Pulmonary artery endothelial cell (primary cell): Measurements from ENCODE around the gene DHTKD1. TPM values are rescaled to one million over a fixed set of nuclear protein-coding genes. Genes with fewer than 3 reads are reported as not detected.
"Not testable (repeated sequence)": the region's sequence is repeated elsewhere in the genome, so short reads cannot be mapped to it uniquely, and the experiment has no call there.

Source experiments
- DNase-seq: peaks from one replicate; pipeline ENCODE4 v3.0.0-alpha.2; 2011; ENCODE audit warnings: low read depth, low spot score
- total RNA-seq: library from RNA; depleted of rRNA; stranded (reverse); fragments of >200 nt; gene quantifications from 2 replicates; pipeline ENCODE4 v1.2.3, GENCODE V29; 2014

DHTKD1 gene
- total RNA-seq, 1 donor from 2014 or later, result 19.8 TPM

DNA sequence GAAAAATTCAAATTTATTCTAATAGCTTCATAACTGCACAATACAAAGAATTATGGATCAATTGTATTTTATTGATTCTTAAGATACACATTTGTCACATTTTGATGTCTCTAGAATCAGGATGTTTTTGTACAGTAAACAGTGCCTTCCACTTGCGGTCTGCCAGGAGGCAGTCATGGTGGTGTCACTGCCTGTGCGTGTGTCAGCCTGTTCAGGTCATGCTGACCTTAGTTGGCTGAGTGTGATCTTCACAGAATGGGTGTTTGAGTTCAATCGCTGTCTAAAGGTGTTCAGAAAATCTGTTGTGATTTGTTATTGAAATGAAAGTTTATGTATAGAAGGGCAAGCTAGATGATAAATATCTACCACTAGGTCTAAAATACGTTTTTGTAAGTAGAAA is 81.4 kb downstream of the DHTKD1 start:
- DNase-seq, result no peak

DNA sequence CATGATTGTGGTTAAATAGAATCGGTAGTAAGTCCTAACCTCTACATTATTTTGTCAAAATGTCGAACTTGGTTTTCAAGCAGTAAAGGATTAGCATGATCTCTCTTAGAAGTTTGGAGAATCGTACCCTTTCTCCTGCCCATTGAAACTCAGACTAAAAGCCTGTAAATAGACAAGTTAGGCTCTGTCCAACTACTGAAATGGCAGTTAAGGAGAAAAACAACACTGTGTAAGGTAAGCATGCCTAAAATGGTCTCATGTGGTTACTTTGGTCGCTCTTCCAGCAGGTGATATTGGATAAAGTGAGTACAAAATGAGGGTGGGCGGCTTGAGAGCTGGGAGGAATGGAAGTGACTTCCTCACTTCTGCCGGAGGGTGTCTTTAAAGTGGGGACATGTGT is 85.8 kb downstream of the DHTKD1 start:
- DNase-seq, result no peak

- no peak for DNase-seq
Observed at GRCh38 chr10:12156367-12157123, 87.8 kb downstream of the DHTKD1 start.

GRCh38 chr10:12158111-12158510 is 89.4 kb downstream of the DHTKD1 start:
- DNase-seq, result no peak

DNA sequence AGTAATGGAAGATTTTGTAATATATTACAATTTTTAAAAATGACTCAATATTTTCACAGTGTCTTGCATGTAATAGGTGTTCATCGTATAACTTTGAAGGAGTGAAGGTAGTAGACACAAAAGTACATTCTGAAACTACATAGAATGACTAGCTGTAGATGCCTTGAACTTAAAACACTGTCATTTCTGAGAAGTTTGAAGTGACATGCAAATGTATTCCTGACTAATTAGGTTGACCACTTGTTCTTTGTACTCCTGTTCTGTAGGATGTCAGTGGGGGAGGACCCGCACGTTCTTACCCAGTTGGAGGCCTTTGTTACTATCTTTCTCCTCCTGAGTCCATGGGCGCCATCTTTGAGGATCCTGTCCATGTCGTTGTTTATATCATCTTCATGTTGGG is 91.9 kb downstream of the DHTKD1 start:
- DNase-seq, result no peak

GRCh38 chr10:12162927-12163326 is 94.2 kb downstream of the DHTKD1 start:
- no peak for DNase-seq

DNA sequence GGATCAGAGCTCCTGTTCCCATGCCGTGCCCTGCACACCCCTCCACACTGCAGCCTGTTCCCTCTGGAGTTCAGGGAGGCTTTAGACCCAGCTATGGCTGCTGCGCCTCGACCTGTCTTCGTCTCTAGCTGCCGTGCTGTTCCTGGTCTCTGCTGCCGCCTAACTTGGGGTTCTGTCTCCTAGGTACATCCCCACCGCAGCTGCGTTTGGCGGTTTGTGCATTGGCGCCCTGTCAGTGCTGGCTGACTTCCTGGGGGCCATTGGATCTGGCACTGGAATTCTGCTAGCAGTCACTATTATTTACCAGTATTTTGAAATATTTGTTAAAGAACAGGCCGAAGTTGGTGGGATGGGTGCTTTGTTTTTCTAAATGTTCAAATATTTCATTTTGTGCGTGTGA is 95.3 kb downstream of the DHTKD1 start:
- no peak for DNase-seq

- DNase-seq, result no peak
Observed at GRCh38 chr10:12165036-12165435, 96.3 kb downstream of the DHTKD1 start.

DNA sequence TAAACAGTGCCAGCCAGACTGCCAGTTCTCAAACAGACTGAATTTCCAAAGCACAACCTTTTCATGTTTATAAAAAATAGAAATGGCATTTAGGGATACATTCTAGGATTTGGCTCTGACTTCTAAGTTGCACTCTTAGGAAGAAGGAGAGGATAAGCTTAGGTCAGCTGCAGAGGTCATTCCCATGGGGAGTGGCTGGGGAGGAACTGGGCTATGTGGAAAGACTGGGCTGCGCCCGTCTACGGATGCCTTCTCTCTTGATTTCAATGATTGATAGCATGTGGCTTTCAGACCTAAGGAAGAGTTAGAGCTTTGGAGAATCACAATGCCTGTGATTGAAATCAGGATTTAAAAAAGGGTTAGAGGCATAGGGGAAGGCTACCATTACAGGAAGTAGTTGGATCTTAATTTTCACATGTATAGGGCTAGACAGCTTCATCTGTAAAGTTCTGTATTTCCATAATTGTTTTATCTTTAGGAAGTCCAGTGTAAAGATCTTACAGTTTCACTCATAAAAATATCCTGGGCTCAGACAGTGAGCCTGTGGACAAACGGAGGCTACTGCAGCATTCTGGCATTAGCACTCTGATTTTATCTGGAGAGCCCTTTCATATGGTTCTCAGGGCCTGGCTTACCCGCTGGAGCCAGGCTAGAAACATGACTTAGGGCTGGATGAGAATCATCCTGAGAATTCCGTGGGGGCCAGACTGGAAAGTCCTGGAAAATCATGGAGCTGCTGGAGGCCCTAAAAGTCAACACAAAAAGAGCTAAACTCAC is 97.4 kb downstream of the DHTKD1 start:
- no peak for DNase-seq

DNA sequence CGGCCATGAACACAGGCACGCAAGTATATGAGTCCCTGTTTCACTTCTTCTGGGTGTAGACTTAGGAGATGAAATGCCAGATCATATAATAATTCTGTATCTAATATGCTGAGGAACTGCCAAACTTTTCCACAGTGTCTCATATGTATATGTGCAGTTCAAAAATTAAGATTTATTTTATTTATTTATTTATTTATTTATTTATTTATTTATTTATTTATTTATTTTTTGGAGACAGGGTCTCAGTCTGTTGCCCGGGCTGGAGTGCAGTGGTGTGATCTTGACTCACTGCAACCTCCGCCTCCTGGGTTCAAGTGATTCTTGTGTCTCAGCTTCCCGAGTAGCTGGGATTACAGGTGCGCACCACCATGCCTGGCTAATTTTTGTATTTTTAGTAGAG is 102.8 kb downstream of the DHTKD1 start:
- not testable (repeated sequence) for DNase-seq

Other genes starting within 250 kb of the DHTKD1 start
- gene PROSER2, start 245.6 kb upstream of the DHTKD1 start, total RNA-seq, result 6.5 and 6.8 TPM in 2 replicates
- 15.7 and 22.8 TPM in 2 replicates for gene UPF2, start 26.1 kb upstream of the DHTKD1 start, total RNA-seq
- 3.9 and 6.6 TPM in 2 replicates for gene SEC61A2, start 60.7 kb downstream of the DHTKD1 start, total RNA-seq
- 58.8 and 86.5 TPM in 2 replicates for gene NUDT5, start 126.9 kb downstream of the DHTKD1 start, total RNA-seq
- gene CDC123, start 127.2 kb downstream of the DHTKD1 start, total RNA-seq, result 208 and 235 TPM in 2 replicates